Endodermal cell (in vitro differentiated cells): ENCODE results near the gene SLC30A2. TPM values are rescaled to one million over a fixed set of nuclear protein-coding genes. Genes with fewer than 3 reads are reported as not detected.

ENCODE experiments used
- DNase-seq: peaks from one replicate; pipeline ENCODE4 v3.0.0-alpha.2; 2017
- H3K27ac ChIP-seq: 2 replicates; pipeline ENCODE4 v1.5.1; 2013; ENCODE audit warnings: mild to moderate bottlenecking, low read depth, low read length, moderate library complexity
- H3K27me3 ChIP-seq: 2 replicates; pipeline ENCODE4 v1.6.1; 2013; ENCODE audit warnings: mild to moderate bottlenecking, low read length, moderate library complexity; ENCODE audit not compliant: insufficient read depth, control insufficient read depth, poor library complexity, severe bottlenecking
- H3K36me3 ChIP-seq: 2 replicates; pipeline ENCODE4 v1.7.0; 2013; ENCODE audit warnings: mild to moderate bottlenecking, low read length, moderate library complexity; ENCODE audit not compliant: control insufficient read depth, insufficient read depth
- H3K4me1 ChIP-seq: one replicate; pipeline ENCODE4 v1.7.0; 2013; ENCODE audit warnings: low read length; ENCODE audit not compliant: control insufficient read depth, insufficient read depth
- H3K4me3 ChIP-seq: 2 replicates; pipeline ENCODE4 v1.5.1; 2013; ENCODE audit warnings: mild to moderate bottlenecking, low read length, moderate library complexity
- H3K9ac ChIP-seq: 2 replicates; pipeline ENCODE4 v1.6.1; 2013; ENCODE audit warnings: mild to moderate bottlenecking, low read length, moderate library complexity; ENCODE audit not compliant: poor library complexity, severe bottlenecking; ENCODE audit errors: extremely low read depth
- H3K9me3 ChIP-seq: 2 replicates; pipeline ENCODE4 v1.6.1; 2013; ENCODE audit warnings: mild to moderate bottlenecking, low read length, moderate library complexity; ENCODE audit not compliant: control insufficient read depth
- H3K27ac Mint-ChIP-seq: 2 replicates; pipeline ENCODE4 v1.8.0; 2020; ENCODE audit warnings: mixed read lengths
- H3K27me3 Mint-ChIP-seq: 2 replicates; pipeline ENCODE4 v1.8.0; 2021; ENCODE audit warnings: mild to moderate bottlenecking, mixed read lengths; ENCODE audit not compliant: insufficient read depth
- H3K36me3 Mint-ChIP-seq: 2 replicates; pipeline ENCODE4 v1.8.0; 2020; ENCODE audit warnings: low read depth, mixed read lengths
- H3K4me1 Mint-ChIP-seq: 2 replicates; pipeline ENCODE4 v1.8.0; 2020; ENCODE audit warnings: mixed read lengths
- H3K4me3 Mint-ChIP-seq: 2 replicates; pipeline ENCODE4 v1.8.0; 2020; ENCODE audit warnings: mild to moderate bottlenecking, moderate library complexity, mixed read lengths
- H3K9me3 Mint-ChIP-seq: 2 replicates; pipeline ENCODE4 v1.8.0; 2020; ENCODE audit warnings: mild to moderate bottlenecking, mixed read lengths
- WGBS, 2 experiments: methylation state at CpG; one replicate each; pipeline versions ENCODE4 v1.1.5 to v1.1.7; 2013; ENCODE audit warnings: missing lambda C conversion rate in 2 of 2, mixed read lengths in 1 of 2; ENCODE audit not compliant: insufficient coverage in 1 of 2, insufficient read length in 1 of 2; 5-methylcytosine and 5-hydroxymethylcytosine counted together
- total RNA-seq, 2 donors: library from RNA; stranded (reverse); fragmentation: NEBNext Ultra II Directional in 1 of 2; extraction: Animal tissue kit (Norgen Biotek cat#: 25700) in 1 of 2; gene quantifications; 2 replicates in 1 of 2; 3 replicates in 1 of 2; pipeline ENCODE4 v1.2.1, GENCODE V29; 2021
- TF ChIP-seq, protein P1 (sequence below): fragments of 200-600 bp; sonication (generic); conservative IDR thresholded peaks from 2 replicates; pipeline ENCODE4 v1.5.0; 2021; ENCODE audit warnings: antibody characterized with exemption, mild to moderate bottlenecking

Gene SLC30A2
- total RNA-seq, 2 donors from 2014 or later = not detected

DNA sequence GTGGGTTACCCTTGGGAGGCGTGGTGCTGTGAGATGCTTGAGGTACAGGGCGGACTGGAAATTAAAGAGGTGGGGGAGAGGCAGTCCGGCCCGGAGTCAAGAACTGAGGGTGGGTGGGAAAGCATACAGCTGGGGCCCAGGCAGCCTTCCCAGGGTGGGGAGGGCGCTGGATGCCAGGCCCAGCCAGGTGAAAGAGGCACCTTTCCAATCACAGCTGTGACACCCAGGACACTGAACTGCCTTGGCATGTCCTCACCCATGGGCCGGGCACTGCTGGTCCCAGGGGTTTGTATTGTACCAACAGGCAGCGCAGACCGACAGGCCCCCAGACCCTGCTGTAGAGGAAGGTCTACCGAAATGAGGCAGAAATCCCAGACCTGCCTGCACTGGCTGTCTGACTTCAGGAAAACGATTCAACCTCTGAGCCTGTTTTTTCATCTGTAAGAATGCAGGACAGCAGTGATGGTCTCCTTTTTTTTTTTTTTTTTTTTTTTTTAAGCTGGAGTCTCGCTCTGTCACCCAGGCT is 9.1 kb downstream of the SLC30A2 start:
- Mint-ChIP-seq H3K36me3 (no peaks in the 10 kb centered on the region), H3K27me3 (peaks cover 48% of the 10 kb centered on the region), H3K4me1 (peaks cover 9% of the 10 kb centered on the region), H3K4me3 (no peak overlapping the region), H3K9me3 (no peaks in the 10 kb centered on the region), H3K27ac (no peak overlapping the region)
- Histone ChIP-seq H3K4me1 (no peaks in the 10 kb centered on the region), H3K4me3 (no peak overlapping the region), H3K9me3 (no peaks in the 10 kb centered on the region), H3K9ac (no peak overlapping the region), H3K27me3 (peaks cover 35% of the 10 kb centered on the region), H3K27ac (no peak overlapping the region), H3K36me3 (no peaks in the 10 kb centered on the region)
- TF ChIP-seq, protein P1, sequence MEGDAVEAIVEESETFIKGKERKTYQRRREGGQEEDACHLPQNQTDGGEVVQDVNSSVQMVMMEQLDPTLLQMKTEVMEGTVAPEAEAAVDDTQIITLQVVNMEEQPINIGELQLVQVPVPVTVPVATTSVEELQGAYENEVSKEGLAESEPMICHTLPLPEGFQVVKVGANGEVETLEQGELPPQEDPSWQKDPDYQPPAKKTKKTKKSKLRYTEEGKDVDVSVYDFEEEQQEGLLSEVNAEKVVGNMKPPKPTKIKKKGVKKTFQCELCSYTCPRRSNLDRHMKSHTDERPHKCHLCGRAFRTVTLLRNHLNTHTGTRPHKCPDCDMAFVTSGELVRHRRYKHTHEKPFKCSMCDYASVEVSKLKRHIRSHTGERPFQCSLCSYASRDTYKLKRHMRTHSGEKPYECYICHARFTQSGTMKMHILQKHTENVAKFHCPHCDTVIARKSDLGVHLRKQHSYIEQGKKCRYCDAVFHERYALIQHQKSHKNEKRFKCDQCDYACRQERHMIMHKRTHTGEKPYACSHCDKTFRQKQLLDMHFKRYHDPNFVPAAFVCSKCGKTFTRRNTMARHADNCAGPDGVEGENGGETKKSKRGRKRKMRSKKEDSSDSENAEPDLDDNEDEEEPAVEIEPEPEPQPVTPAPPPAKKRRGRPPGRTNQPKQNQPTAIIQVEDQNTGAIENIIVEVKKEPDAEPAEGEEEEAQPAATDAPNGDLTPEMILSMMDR = no peak
- WGBS, 2 experiments = 86 to 95% methylated on average over 4 to 11 of the region's 11 CpGs
- DNase-seq = no peak

DNA sequence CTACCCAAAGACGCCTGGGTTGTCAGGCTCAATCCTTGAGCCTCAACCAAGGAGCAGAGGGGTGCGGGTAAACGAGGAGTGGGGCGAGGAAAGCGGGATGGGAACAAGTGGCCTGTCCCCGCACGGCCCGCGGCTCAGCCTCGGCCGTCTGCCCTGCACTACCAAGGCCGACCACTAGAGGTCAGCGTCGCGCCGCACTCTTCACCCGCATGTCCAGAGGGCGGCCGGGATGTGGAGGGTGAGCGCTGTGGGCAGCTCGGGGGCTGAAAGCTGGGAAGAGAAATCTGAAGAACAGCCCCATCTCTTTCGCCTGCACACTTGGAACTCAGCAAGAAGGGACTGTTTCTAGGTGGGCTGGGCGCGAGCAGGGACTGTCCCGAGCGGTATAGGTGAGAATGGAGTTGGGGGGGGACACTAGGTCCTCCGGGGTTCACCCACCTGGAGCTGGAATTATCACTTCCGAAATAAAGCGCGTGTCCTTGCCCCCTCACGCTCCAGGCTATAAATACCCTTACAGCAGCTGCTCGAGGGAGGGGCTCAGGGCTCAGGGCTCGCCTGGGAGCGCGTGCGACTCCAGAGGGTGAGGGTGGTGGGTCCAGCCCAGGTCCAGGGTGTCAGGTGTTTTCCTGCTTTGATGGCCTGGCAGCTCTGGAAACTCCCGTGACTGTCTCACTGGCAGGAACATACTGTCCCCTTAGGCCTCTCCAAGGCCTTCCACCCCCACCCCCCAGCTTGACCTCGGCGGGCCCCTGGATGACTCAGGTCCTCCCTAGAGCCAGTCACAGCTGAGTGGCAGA is 9.8 kb downstream of the SLC30A2 start:
- H3K27me3 ChIP-seq = peaks cover 31% of the 10 kb centered on the region
- H3K27me3 Mint-ChIP-seq = peaks cover 45% of the 10 kb centered on the region
- H3K9ac ChIP-seq = peak overlapping the region; percentile 68
- H3K4me1 ChIP-seq = no peaks in the 10 kb centered on the region
- no peaks in the 10 kb centered on the region for H3K36me3 ChIP-seq
- H3K27ac ChIP-seq = no peak overlapping the region
- TF ChIP-seq, protein P1 = peak; percentile 99
- H3K9me3 Mint-ChIP-seq = no peaks in the 10 kb centered on the region
- H3K36me3 Mint-ChIP-seq = no peaks in the 10 kb centered on the region
- no peaks in the 10 kb centered on the region for H3K9me3 ChIP-seq
- H3K4me1 Mint-ChIP-seq = peaks cover 9% of the 10 kb centered on the region
- peak overlapping the region; percentile 90 for H3K27ac Mint-ChIP-seq
- WGBS, 2 experiments = 22 to 29% methylated on average over 13 to 39 of the region's 39 CpGs
- peak; percentile 96 for DNase-seq
- H3K4me3 Mint-ChIP-seq = peak overlapping the region; percentile 84
- peak overlapping the region; percentile 91 for H3K4me3 ChIP-seq

DNA sequence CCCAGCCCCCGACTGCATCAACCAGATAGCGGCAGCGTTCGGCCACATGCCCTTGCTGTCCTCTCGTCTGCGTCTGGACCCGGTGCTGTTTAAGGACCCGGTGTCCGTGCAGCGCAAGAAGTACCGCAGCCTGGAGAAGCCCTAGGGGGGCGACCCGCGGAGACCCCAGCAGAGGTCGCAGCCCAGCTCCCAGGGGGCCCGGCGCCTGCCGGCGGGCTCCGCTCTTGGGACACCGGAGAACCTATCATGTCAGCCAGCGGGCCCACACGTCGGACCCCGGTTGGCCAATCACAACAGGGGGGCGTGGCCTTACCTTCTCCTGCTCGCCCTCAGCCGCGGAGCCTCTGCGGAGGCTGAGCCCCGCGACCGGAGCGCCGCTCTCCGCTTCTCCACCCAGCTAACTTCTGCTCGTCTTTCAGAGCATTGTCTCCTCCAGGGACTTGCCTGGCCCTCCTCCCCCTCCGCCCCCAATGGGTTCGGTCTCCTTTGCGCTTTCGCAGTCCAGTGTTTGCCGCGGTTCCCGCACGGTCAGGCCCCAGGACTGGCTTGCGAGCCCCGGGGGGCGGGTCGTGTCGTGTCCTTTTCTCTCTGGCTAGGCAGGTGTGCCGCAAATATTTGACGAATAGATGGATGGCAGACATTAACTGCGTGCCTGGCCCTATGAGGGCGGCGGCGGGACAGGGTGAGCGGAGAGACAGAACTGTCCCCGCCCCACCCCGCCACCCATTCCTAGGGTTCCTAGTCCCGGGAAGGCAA is 10.5 kb downstream of the SLC30A2 start:
- Mint-ChIP-seq H3K36me3 (no peaks in the 10 kb centered on the region), H3K27me3 (peaks cover 49% of the 10 kb centered on the region), H3K9me3 (no peaks in the 10 kb centered on the region), H3K27ac (peak overlapping the region; percentile 90), H3K4me3 (peak overlapping the region; percentile 84), H3K4me1 (peaks cover 9% of the 10 kb centered on the region)
- H3K9me3 ChIP-seq = no peaks in the 10 kb centered on the region
- WGBS, 2 experiments = 1 to 2% methylated on average over 9 to 60 of the region's 60 CpGs
- H3K4me1 ChIP-seq = no peaks in the 10 kb centered on the region
- no peak overlapping the region for H3K27ac ChIP-seq
- peak; percentile 98 for DNase-seq
- H3K4me3 ChIP-seq = peak overlapping the region; percentile 91
- peaks cover 30% of the 10 kb centered on the region for H3K27me3 ChIP-seq
- peak overlapping the region; percentile 68 for H3K9ac ChIP-seq
- no peaks in the 10 kb centered on the region for H3K36me3 ChIP-seq
- TF ChIP-seq, protein P1 = no peak
